DND-41 (cell line): Measurements from ENCODE around the gene RGS17.

Experiments
- ATAC-seq: fragments of 200-7000 bp; cut with Tn5 transposase; 3 replicates; pipeline ENCODE4 v1.9.1; 2021; ENCODE audit warnings: low read depth; ENCODE audit not compliant: insufficient read depth
- DNase-seq: peaks from one replicate; pipeline ENCODE4 v3.0.0-alpha.2; 2020
- H2AFZ ChIP-seq: 2 replicates; pipeline ENCODE4 v1.6.0; 2012; ENCODE audit warnings: low read depth, low read length
- H3K27ac ChIP-seq: 2 replicates; pipeline ENCODE4 v1.5.1; 2012; ENCODE audit warnings: low read length, inconsistent platforms
- H3K27me3 ChIP-seq: fragments of 200-600 bp; sonication (generic); 2 replicates; pipeline ENCODE4 v1.6.0; 2012; ENCODE audit warnings: low read length, mild to moderate bottlenecking, inconsistent platforms; ENCODE audit not compliant: insufficient read depth, poor library complexity
- H3K36me3 ChIP-seq: 2 replicates; pipeline ENCODE4 v1.5.1; 2012; ENCODE audit warnings: low read length, inconsistent platforms; ENCODE audit not compliant: insufficient read depth
- H3K4me1 ChIP-seq: 2 replicates; pipeline ENCODE4 v1.5.1; 2012; ENCODE audit warnings: mild to moderate bottlenecking, low read length; ENCODE audit not compliant: insufficient read depth
- H3K4me2 ChIP-seq: 2 replicates; pipeline ENCODE4 v1.6.0; 2012; ENCODE audit warnings: mild to moderate bottlenecking, moderate library complexity, low read length, inconsistent platforms; ENCODE audit not compliant: insufficient read depth
- H3K4me3 ChIP-seq, 2 experiments: fragments of 200-600 bp in 1 of 2; shearing (Covaris generic) in 1 of 2; 2 replicates each; pipeline ENCODE4 v1.5.1; 2012 to 2016; ENCODE audit warnings: inconsistent platforms in 2 of 2, low read length in 2 of 2, mild to moderate bottlenecking in 2 of 2, low read depth in 1 of 2, moderate library complexity in 1 of 2
- H3K79me2 ChIP-seq: 2 replicates; pipeline ENCODE4 v1.6.0; 2012; ENCODE audit warnings: low read length, inconsistent platforms; ENCODE audit not compliant: insufficient read depth
- H3K9ac ChIP-seq: 2 replicates; pipeline ENCODE4 v1.6.0; 2012; ENCODE audit warnings: low read depth, mild to moderate bottlenecking, inconsistent platforms, low read length, moderate library complexity
- H3K9me3 ChIP-seq: 2 replicates; pipeline ENCODE4 v1.5.1; 2012; ENCODE audit warnings: low read length, moderate library complexity, mild to moderate bottlenecking, inconsistent platforms; ENCODE audit not compliant: insufficient read depth, severe bottlenecking
- H4K20me1 ChIP-seq: 2 replicates; pipeline ENCODE4 v1.6.0; 2012; ENCODE audit warnings: low read length; ENCODE audit not compliant: insufficient read depth
- EZH2 ChIP-seq: IDR thresholded peaks from 3 replicates; pipeline ENCODE4 v1.6.1; 2012; ENCODE audit warnings: borderline replicate concordance, low read depth, mild to moderate bottlenecking, moderate library complexity, low read length, inconsistent platforms; ENCODE audit not compliant: severe bottlenecking
- TF ChIP-seq, protein P1 (sequence below): IDR thresholded peaks from 2 replicates; pipeline ENCODE4 v1.5.1; 2012; ENCODE audit warnings: borderline replicate concordance, low read length, moderate library complexity, mild to moderate bottlenecking; ENCODE audit not compliant: poor library complexity, severe bottlenecking; ENCODE audit errors: extremely low read depth

Gene RGS17, protein sequence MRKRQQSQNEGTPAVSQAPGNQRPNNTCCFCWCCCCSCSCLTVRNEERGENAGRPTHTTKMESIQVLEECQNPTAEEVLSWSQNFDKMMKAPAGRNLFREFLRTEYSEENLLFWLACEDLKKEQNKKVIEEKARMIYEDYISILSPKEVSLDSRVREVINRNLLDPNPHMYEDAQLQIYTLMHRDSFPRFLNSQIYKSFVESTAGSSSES

DNA sequence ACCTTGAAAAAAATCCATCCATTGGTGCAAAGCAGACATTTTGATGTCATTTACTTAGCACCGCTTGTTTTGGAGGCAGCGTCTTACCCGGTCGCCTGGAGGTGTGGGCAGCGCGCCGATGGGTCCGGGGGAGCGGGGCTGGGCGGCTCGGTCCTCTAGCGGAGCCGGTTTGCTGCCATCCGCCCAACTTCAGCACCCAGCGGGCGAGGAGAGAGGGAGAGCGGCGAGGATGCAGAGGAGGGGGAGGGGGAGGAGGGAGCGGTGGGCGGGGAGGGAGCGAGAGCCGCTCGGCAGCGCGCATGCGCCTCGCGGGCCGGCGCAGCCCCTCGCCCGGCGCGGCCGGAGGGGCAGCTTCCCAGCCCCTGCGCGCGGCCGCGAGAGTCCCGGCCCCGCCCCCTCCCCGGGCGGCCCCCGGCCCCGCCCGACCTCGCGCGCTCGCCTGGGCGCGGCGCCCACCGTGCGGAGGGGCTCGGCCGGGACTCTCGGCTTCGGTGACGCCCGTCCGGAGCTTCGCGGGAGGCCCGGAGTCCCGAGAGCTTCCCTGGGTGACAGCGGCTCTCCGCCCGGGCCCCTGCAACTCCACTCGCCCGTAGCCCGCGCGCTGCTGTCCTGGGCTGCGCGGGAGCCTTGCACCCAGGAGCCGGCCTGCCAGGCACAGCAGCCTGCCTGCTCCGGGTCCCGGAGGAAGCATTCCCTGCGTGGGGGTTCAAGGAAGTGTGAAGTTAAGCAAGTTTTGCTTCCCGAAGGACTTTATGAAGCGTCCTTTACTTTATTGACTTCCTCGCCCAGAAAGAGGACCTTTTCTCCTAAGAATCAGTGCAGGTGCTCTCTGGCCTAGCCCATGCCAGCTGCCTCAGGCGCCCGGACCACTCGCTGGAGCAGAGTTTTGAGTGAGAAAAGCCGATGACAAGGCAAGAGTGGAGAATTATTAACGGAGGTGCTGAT, at the start of gene RGS17:
RGS17 (minus strand) TSS at position 246 of the 945 bp plus-strand sequence. CDS start 87,264 bp downstream, outside the sequence.
- Histone ChIP-seq H3K36me3 (no peaks in the 10 kb centered on the region), H3K9me3 (no peaks in the 10 kb centered on the region), H3K27ac (no peak within 1 kb of the TSS), H3K9ac (no peak within 1 kb of the TSS), H4K20me1 (no peaks in the 10 kb centered on the region), H2AFZ (no peak within 1 kb of the TSS), H3K4me3 (no peak within 1 kb of the TSS), H3K4me1 (no peaks in the 10 kb centered on the region), H3K4me2 (no peak within 1 kb of the TSS), H3K27me3 (no peaks in the 10 kb centered on the region), H3K79me2 (no peaks in the 10 kb centered on the region)
- DNase-seq = no peak
- ATAC-seq = no peak
- TF ChIP-seq, protein P1, sequence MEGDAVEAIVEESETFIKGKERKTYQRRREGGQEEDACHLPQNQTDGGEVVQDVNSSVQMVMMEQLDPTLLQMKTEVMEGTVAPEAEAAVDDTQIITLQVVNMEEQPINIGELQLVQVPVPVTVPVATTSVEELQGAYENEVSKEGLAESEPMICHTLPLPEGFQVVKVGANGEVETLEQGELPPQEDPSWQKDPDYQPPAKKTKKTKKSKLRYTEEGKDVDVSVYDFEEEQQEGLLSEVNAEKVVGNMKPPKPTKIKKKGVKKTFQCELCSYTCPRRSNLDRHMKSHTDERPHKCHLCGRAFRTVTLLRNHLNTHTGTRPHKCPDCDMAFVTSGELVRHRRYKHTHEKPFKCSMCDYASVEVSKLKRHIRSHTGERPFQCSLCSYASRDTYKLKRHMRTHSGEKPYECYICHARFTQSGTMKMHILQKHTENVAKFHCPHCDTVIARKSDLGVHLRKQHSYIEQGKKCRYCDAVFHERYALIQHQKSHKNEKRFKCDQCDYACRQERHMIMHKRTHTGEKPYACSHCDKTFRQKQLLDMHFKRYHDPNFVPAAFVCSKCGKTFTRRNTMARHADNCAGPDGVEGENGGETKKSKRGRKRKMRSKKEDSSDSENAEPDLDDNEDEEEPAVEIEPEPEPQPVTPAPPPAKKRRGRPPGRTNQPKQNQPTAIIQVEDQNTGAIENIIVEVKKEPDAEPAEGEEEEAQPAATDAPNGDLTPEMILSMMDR = no peak
- no peak for TF ChIP-seq EZH2

DNA sequence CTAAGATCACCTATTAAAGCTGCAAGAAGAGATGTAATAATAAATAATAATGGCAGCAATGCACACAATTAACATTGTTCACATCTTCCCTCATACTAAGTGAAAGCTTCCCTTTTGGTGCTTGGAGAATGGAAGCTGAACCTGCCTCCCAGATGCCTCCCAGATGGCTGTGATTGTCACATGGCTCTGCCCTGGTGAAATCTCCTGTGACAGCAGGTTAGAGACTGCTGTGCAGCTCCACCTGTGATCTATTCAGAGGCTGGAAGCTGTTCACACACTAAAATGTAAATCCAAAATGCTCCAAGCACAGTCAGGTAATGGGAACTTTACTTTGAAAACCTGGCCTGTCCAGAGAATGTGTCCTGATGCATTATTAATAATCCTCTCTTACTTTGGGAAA, 41.7 kb upstream of the RGS17 start:
- DNase-seq (no peak), ATAC-seq (no peak)
- no peak overlapping the region for H3K4me2 ChIP-seq
- H3K27ac ChIP-seq = no peak overlapping the region
- H3K9ac ChIP-seq = no peak overlapping the region
- no peaks in the 10 kb centered on the region for H3K79me2 ChIP-seq
- H4K20me1 ChIP-seq = no peaks in the 10 kb centered on the region
- no peaks in the 10 kb centered on the region for H3K4me1 ChIP-seq
- H3K27me3 ChIP-seq = peaks cover 3% of the 10 kb centered on the region
- H3K9me3 ChIP-seq = no peaks in the 10 kb centered on the region
- H3K36me3 ChIP-seq = no peaks in the 10 kb centered on the region
- H2AFZ ChIP-seq = no peak overlapping the region
- no peak overlapping the region for H3K4me3 ChIP-seq
- TF ChIP-seq EZH2 = no peak
- TF ChIP-seq, protein P1 = no peak

DNA sequence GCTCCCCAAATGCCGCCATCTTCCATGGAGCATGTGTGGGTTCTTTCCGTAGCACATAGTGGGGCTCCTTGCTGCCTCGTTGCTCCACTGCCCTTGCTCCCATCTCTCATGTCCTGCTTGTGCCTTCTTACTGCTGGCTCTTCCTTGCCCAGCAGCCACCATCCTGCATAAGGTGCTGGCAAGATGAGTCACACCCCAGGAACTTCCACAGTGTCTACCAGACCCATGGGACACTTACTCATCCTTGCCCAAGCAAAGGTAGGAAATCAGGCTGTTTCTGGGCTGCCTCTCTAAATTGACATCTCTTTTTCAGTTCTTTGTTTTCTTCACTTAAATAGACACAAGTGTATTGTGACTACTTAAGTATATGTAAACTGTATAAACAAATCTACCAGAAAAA, 39.4 kb upstream of the RGS17 start:
- H3K9ac ChIP-seq = no peak overlapping the region
- no peak overlapping the region for H3K27ac ChIP-seq
- TF ChIP-seq, protein P1 = no peak
- TF ChIP-seq EZH2 = no peak
- peaks cover 3% of the 10 kb centered on the region for H3K27me3 ChIP-seq
- no peak for DNase-seq
- no peaks in the 10 kb centered on the region for H3K36me3 ChIP-seq
- no peaks in the 10 kb centered on the region for H3K79me2 ChIP-seq
- H3K4me2 ChIP-seq = no peak overlapping the region
- H4K20me1 ChIP-seq = no peaks in the 10 kb centered on the region
- H3K9me3 ChIP-seq = no peaks in the 10 kb centered on the region
- no peak for ATAC-seq
- no peaks in the 10 kb centered on the region for H3K4me1 ChIP-seq
- no peak overlapping the region for H3K4me3 ChIP-seq
- no peak overlapping the region for H2AFZ ChIP-seq
